NCI-H128 (cell line): ENCODE data around the gene BEND6.

ENCODE experiments used
- DNase-seq: peaks from one replicate; lab custom pipeline; 2025; ENCODE audit not compliant: unreplicated experiment; lab: John Stamatoyannopoulos, UW

The BEND6 gene

GRCh38 chr6:56954403-56955170 lies at the start of gene BEND6:
Gene BEND6 (plus strand): TSS chr6:56955107. CDS start chr6:56981811, 26,704 bp downstream.
- no peak for DNase-seq

- DNase-seq = no peak
Observed at GRCh38 chr6:56905378-56905777, 49.5 kb upstream of the BEND6 start.

GRCh38 chr6:56906752-56907151 lies 48.2 kb upstream of the BEND6 start:
- DNase-seq = no peak

- no peak for DNase-seq
Observed at GRCh38 chr6:56909115-56909907, 45.6 kb upstream of the BEND6 start.

- no peak for DNase-seq
Observed at GRCh38 chr6:56911847-56912246, 43.1 kb upstream of the BEND6 start.

GRCh38 chr6:56913285-56914074 lies 41.4 kb upstream of the BEND6 start:
- no peak for DNase-seq

GRCh38 chr6:56914798-56915658 lies 39.9 kb upstream of the BEND6 start:
- no peak for DNase-seq

- no peak for DNase-seq
Observed at GRCh38 chr6:56915832-56916231, 39.1 kb upstream of the BEND6 start.

- DNase-seq = no peak
Observed at GRCh38 chr6:56916849-56917551, 37.9 kb upstream of the BEND6 start.

GRCh38 chr6:56922645-56923044 lies 32.3 kb upstream of the BEND6 start:
- no peak for DNase-seq

GRCh38 chr6:56923565-56923964 lies 31.3 kb upstream of the BEND6 start:
- no peak for DNase-seq

GRCh38 chr6:56927538-56928453 lies 27.1 kb upstream of the BEND6 start:
- DNase-seq = no peak

GRCh38 chr6:56930846-56931245 lies 24.1 kb upstream of the BEND6 start:
- no peak for DNase-seq

GRCh38 chr6:56932910-56933477 lies 21.9 kb upstream of the BEND6 start:
- DNase-seq = no peak

GRCh38 chr6:56933650-56934049 lies 21.3 kb upstream of the BEND6 start:
- DNase-seq = no peak

- no peak for DNase-seq
Observed at GRCh38 chr6:56934876-56935275, 20.0 kb upstream of the BEND6 start.

- DNase-seq = no peak
Observed at GRCh38 chr6:56936466-56936865, 18.4 kb upstream of the BEND6 start.

- no peak for DNase-seq
Observed at GRCh38 chr6:56938649-56939191, 16.2 kb upstream of the BEND6 start.
